NCI-H526 treated with DMSO at 0.1 percent for 48 hours (cell line): Measurements from ENCODE around the gene PIGL.
"Not testable (repeated sequence)": the region's sequence is repeated elsewhere in the genome, so short reads cannot be mapped to it uniquely, and the experiment has no call there.

Source experiments
- DNase-seq: peaks from one replicate; lab custom pipeline; 2025; lab: John Stamatoyannopoulos, UW

PIGL gene

DNA sequence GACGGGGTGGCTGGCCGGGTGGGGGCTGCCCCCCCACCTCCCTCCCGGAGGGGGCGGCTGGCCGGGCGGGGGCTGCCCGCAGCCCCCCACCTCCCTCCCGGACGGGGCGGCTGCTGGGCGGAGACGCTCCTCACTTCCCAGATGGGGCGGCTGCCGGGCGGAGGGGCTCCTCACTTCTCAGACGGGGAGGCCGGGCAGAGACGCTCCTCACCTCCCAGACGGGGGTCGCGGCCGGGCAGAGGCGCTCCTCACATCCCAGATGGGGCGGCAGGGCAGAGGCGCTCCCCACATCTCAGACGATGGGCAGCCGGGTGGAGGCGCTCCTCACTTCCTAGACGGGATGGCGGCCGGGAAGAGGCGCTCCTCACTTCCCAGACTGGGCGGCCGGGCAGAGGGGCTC lies 95.1 kb downstream of the PIGL start:
- not testable (repeated sequence) for DNase-seq

DNA sequence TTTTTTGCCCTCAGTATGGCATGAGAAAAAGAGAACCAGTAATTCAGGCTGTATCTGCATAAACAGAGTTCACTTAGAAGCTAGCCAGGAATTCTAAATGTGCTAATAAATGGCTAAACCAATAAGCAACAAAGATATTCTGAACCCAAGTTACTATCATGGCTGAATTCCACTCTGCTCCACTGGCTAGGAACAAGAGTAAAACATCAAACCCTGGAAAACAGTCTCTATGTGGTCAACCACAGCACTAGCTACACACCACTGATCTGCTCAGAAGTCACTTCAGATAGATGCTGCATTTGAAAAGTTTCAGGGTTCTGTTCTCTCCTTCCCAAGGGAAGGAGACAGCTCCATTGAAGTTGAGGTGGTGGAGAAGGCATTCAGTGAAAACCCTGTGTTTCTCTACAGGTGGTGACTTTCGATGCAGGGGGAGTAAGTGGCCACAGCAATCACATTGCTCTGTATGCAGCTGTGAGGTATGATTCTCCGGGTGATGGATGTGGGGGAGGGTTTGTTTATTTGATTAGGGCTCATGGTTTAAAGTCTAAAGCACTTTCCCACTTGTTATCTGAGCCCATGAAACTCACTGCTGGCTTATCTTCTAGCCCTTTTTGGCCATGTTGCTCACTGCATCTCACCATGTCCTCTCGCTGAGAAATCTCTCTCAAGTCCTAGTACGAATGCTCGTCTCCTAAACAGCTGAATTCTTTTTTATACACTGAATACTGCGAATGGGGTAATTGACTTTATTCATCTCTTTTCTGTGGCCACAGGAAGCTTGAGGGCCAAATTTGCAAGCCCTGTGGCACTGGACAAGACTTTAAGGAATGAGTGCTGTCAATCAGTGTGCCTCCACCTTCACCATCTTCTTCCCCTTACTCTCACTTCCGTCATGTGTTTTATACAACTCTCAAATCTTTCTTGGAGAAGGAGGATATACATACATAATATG lies 96.4 kb downstream of the PIGL start:
- no peak for DNase-seq

DNA sequence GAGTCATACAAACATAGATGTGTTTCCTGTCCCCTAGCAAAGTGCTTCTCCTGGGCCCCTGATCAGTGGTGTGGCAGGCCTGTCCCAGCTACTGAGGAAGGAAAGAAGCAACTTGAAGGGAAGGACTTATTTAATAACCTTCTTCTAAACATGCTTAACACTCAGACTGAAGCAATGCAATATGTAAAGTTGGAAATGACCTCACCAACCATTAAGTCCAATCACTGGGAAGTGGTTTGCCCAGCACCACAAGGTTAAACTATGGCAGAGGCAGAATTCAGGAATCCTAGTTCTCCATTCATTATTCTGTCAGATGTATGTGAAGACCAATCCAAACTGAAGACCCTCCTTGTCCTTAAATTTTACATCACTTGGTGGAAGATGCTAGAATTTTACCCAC lies 97.2 kb downstream of the PIGL start:
- DNase-seq, result no peak

DNA sequence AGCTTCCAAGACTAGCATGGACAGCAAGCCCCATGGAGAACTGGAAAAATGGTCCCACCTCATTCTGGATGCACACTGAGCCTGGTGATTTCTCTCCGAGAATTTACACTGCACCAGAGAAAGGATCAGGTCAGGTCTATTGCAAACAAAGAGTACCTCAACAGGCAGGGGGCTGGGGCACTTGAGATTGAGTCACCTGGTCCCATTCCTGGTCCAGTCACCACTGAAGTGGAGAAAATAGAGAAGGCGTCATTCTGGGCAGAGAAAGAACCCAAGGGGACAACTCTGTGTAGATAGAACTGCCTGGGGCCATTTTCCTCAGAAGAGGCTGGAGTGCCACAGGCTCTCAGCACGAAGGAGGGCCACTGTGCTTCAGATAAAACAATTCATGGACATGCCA lies 97.8 kb downstream of the PIGL start:
- no peak for DNase-seq

DNA sequence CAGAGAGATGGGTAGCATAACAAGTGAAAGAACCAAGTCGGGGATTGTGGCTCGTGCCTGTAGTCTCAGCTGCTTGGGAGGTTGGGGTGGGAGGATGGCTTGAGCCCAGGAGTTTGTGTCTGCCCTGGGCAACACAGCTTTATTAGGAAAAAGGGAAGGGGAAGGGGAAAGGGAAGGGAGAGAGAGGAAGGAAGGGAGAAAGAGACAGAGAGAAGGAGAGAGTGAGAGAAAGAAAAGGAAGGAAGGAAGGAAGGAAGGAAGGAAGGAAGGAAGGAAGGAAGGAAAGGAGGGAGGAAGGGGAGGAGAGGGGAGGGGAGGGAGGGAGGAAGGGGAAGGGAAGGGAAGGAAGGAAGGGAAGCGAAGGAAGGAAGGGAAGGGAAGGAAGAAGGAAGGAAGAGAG lies 103.0 kb downstream of the PIGL start:
- DNase-seq, result no peak

DNA sequence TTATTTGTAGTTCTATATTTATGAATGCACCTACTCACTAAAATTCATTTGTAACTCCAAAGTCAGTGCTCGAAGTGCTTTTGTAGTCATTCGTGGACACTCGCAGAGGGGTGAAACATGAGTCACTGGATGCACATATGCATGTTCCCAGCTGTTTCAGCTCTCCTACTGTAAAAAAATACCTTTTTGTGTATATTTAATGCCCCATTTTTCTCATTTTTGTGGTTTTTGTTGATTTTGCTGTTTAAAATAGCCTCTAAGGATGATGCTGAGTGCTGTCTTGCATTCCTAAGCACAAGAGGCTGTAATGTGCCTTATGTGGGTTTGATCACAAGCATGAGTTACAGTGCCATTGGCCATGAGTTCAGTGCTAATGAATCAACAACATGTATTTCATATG lies 105.6 kb downstream of the PIGL start:
- no peak for DNase-seq

DNA sequence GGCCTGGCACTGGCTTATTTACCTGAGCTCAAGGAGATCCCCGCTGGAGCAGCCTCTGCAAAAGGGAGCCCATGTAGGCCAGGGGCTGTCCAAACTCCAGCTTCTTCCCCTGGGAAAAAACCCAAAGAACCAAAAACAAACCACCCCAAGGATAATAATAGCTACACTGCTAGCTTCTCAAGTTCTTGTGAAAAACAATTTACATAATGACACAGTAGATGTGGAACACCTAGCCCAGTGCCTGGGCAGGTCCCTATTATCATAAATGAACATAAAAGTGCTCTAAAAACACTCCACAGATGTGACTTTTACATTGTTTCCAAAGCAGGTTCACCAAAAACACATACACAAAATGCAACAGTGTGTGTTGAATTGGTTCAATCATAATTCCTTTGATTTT lies 109.0 kb downstream of the PIGL start:
- DNase-seq, result no peak

DNA sequence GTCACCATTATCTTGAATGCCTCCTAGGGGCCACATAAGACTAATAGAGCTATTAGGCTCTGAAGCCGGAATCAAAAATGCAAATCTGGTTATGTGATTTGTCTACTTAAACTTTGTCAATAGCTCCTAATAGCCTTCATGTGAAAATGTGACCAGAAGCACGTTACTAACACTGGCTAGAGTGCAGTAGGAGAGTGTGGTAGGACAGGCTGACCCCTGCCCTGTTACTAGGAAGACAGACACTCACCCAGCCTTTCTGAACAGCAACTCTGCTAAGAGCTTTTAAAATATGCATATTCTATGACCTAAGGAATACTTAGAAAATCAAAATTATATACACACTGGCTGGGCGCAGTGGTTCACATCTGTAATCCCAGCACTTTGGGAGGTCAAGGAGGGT lies 110.0 kb downstream of the PIGL start:
- DNase-seq, result no peak

DNA sequence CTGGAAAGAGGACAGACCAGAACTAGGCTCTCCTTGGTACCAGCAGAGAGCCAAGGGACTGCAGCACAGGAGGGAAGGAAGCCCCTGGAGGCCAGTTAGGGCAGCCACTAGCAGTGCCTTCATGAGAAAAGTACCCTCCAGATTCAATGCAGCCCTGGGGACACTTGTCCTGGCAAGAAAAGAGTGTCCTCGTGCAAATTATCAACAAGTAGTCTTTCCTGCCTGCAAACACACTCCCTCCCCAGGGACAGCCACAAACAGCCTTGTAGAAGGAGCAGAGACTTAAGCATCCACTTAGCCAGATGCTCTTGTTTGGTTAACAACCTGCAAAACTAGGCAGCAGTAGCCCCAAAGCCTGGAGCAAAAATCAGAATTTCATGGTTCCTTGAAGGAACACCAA lies 112.0 kb downstream of the PIGL start:
- DNase-seq, result no peak

DNA sequence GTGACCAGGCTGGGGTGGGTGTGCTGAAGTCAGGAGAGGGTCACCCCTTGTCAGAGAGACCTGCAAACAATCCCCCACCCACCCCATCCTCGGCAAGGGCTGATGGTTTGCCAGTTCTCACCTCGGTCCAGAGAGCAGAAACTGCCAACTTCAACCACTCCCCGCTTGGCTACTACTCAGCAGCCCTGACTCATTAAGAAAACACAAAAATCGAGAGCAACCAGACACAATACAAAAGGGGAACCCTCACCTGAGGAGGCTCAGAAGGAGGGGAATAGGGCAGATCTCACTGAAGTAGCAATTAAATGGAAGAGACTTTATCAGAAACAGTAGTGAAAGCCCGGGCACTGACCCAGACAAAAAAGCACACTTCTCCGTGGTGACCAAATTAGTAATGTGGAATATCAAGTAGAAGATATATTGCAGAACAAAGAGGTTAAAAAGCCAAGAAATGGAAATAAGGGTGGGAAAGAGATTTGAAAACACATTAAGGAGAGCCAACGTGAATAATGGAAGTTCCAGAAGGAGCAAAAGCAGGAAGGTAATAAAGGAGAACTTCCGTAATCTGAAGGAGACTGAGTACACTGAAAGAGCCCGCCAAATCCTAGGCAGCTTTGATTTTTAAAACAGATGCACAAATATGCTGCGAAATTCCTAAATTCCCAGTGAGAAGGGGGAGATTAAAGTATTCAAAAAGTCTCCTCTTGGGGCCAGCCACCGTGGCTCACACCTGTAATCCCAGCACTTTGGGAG lies 112.7 kb downstream of the PIGL start:
- DNase-seq, result no peak

DNA sequence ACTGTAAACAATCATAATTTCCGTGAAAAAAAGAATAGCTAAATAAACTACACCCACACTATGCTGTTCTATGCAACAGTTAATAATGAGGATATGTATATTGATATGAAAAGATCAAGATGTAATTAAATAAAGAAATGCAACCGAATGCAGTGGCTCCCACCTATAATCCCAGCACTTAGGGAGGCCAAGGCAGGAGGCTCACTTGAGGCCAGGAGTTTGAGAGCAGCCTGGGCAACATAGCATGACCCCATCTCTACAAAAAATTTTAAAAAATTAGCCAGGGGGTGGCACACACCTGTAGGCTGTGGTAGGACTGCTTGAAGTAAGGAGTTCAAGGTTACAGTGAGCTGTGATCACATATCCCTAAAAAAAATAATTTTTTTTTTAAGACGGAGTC lies 121.4 kb downstream of the PIGL start:
- DNase-seq, result no peak

DNA sequence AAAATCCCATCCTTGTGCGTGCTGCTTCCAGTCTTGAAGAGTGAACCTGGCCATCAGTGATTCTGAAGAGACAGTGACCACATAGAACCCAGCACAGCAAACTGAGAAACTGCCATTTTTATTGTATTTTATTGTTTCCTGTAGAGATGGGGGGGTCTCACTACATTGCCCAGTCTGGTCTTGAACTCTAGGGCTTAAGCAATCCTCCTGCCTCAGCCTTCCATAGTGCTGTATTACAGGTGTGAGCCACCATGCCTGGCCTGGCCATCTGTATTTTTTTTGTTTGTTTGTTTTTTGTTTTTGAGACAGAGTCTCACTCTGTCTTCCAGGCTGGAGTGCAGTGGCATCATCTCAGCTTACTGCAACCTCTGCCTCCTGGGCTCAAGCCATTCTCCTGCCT lies 122.4 kb downstream of the PIGL start:
- DNase-seq, result no peak

DNA sequence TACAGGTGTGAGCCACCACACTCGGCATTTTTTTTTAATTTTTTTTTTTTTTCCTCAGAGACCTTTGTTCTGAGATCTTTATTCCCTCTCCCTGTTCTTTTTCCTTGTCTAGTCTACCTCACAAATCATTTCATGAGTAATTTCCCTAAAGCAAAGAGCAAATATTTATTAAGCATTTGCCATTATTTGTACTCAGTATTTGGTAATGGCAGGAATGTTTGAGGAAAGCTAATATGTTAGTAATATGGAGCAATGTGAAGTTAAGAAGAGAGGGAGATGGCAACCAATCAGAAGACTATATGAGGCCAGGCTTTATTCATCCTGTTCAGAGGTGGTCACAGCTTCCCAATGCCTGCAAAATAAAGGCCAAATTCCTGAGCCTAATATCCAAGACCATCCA lies 122.9 kb downstream of the PIGL start:
- no peak for DNase-seq

DNA sequence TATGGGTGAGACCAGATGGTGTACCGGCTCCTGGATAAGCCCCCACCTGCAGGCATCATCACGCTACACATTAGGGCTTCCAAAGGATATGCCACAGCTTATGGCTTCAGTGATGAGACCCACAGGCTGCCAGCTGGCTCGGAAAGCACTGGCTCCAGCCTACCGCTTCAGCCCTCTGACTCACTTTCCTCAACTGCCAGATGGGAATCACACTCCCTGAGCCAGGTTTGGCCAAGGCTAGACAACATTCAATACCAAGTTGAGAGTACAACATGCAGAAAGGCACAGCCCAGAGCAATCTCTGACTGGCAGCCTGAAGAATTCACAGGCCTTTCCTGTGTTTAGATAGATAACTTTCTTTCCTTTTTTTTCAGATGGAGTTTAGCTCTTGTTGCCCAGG lies 126.0 kb downstream of the PIGL start:
- no peak for DNase-seq

DNA sequence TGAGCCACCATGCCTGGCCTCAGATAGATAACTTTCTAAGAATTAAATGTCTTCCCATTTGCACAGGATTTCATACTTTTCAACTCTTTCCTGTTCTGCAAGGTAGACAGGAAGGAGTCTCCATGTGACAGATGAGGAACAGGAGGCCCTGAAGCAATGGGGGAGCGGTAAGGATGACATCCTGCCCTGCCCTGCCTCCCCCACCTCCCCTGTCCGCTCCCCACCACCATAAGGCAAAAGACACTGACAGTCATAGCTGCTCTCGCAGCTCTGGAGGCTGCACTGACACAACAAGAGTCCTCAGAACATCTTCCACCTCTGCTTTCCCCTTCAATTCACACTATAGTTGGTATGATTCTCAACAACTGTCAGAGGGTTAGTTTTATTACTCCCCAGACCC lies 126.6 kb downstream of the PIGL start:
- no peak for DNase-seq

DNA sequence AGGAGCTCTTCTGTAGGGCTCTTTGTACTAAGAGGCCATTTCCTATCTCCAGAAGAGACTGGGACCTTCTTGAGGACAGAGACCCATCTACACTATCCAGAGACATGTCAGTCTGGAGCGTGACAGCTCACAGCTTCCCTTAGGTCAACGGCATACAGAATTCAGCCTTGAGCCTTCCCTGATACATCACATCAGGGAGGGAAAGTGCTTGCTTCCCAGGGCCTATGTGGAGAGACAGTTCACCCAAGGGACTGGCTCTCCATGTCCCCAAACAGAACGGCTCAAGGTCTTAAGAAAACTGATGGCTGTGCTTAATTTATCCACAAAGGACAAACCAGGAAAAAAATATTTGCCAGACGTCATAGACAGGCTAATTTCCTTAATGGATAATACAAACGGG lies 128.6 kb downstream of the PIGL start:
- DNase-seq, result no peak

DNA sequence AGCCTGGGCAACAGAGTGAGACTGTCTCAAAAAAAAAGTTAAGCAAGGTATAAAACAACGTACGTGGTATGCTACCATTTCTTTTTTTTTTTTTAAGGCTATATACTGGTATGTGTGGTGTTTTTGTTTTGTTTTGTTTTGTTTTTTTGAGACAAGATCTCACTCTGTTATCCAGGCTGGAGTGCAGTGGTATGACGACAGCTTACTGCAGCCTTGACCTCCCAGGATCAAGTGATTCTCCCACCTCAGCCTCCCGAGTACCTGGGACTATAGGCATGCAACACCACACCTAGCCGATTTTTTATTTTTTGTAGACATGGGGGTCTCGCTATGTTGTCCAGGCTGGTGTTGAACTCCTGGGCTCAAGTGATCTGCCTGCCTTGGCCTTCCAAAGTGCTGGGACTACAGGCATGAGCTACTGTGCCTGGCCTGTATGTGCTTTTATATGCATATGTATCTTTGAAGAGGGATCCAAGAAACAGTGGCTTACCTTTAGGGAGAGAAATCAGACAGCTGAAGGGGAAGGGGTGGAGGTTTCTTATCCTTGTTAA lies 129.8 kb downstream of the PIGL start:
- no peak for DNase-seq

DNA sequence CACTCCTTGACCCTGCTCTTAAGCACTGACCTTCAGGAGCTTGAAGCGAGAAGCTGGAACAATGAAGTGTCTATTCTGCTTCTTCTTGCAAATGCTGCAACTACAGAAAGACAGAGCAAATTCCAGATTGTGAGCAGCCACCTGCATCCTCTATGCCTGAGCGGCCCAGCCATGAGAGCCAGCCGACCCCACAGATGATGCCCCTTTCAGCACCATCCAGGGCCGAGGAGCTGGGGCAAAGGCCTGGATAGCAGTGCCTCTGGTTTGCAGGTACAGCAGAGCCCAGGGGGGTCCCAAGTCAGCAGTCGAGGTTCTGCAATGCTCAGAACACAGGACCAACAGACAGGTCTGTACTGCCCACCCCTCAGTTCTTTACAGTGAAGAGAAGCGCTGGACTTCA lies 131.6 kb downstream of the PIGL start:
- DNase-seq, result no peak

DNA sequence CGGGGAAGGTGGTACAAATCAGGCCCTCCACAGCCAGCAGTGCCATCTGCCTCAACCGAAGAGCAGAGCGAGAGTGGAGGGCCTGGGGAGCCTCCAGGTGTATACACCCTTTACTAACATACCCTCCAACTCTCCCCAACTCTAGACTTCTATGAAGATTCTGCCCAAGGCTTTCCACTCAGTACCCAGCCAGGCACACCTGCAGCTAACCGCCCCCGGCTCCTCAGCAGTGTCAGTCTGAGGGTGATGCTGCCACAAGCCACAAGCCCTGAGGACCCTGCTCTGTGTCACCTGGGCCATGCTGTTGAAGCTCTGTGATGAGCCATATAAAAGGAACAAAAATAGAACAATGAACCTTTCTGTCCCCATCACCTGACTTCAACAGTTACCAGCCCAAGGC lies 132.4 kb downstream of the PIGL start:
- DNase-seq, result no peak

DNA sequence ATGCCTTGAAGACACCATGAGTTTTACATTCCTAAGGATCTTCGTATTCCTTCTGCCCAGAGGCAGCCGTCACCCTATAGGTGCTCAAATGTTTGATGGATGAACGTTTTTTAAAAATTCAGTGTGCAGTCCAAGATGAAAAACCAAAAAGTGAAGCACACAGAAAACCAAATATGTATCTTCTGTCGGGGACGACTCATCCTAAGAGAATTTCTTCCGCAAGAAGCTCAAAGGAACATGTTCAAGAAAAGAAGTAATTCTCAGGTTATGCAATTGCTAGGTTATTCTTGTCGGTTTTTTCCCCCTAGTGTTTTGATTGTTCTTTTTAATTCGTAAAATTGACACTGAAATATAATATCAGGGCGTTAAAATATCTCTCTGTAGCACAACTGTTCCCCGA lies 134.8 kb downstream of the PIGL start:
- DNase-seq, result no peak

DNA sequence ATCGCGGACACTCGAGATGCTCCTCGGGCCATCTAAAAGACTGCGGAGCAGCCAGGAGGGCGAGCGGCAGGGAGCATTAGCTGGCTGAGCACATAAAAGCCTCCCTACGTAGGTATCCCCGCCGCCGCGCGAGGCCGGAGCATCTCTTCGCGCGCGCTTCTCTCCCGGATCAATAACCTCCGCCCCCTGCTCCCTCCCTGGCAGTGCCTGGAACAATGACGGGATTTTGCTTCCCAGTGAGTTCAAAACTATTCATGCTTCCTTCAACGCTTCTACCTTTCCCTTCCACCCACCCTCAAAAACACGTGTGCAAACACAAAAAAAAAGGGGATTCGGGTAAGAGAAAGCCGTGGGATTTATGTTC lies 135.3 kb downstream of the PIGL start:
- DNase-seq, result peak; percentile 38

DNA sequence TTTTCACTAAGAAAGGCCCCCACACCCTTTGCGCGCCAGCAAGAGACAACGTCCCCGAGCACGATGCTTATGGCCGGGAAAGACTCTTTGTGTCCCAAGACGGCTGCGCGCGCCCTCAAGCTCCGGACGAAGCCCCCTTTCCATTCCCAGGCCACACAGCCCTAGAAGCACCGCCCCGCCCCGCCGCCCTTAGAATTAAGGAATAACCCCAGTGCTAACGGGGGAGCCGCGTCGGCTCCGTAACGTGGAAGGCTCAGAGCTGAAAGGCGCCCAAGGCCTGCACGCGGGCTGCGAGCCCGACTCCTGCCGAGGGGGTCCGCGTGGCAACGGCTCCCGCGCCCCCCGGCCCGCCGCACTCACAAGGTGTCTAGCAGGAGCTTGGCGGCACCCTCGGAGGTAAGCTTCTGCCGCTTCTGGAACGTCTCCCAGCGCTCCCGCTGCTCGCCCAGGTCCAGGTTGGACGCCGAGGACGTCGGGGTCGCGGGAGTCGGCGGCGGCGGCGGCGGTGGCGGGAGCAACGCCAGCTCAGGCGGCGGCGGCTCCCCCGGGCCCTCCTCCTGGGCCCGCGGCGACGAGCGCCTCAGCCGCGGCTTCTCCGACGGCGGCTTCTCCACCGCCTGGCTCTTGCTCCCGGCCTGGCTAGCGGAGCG lies 135.8 kb downstream of the PIGL start:
- no peak for DNase-seq
